HG03108 (cell line): ENCODE data around the gene TRAPPC10.

Experiments
- ATAC-seq: cut with Tn5 transposase; IDR thresholded peaks from one replicate; pipeline ENCODE4 v1.9.1; 2021; ENCODE audit warnings: moderate library complexity; ENCODE audit not compliant: unreplicated experiment

The TRAPPC10 gene

GRCh38 chr21:44003307-44003966 lies 8.7 kb upstream of the TRAPPC10 start:
- no peak for ATAC-seq

GRCh38 chr21:44005071-44005470 lies 7.0 kb upstream of the TRAPPC10 start:
- ATAC-seq: no peak

- no peak for ATAC-seq
These were observed 6.5 kb upstream of the TRAPPC10 start for GRCh38 chr21:44005593-44005992.

GRCh38 chr21:44006017-44006619 lies 6.0 kb upstream of the TRAPPC10 start:
- ATAC-seq: no peak

GRCh38 chr21:44006656-44007055 lies 5.5 kb upstream of the TRAPPC10 start:
- no peak for ATAC-seq

- no peak for ATAC-seq
These were observed 1.7 kb upstream of the TRAPPC10 start for GRCh38 chr21:44010429-44010828.

- ATAC-seq: no peak
These were observed 986 bp upstream of the TRAPPC10 start for GRCh38 chr21:44011123-44011522.

- ATAC-seq: peak; percentile 66
These were observed 618 bp downstream of the TRAPPC10 start for GRCh38 chr21:44012474-44013379.

GRCh38 chr21:44013380-44014088 lies 1.4 kb downstream of the TRAPPC10 start:
- ATAC-seq: no peak

GRCh38 chr21:44017601-44018000 lies 5.5 kb downstream of the TRAPPC10 start:
- no peak for ATAC-seq

GRCh38 chr21:44018127-44018526 lies 6.0 kb downstream of the TRAPPC10 start:
- ATAC-seq: no peak

GRCh38 chr21:44018813-44019567 lies 6.9 kb downstream of the TRAPPC10 start:
- ATAC-seq: no peak

- no peak for ATAC-seq
These were observed 7.5 kb downstream of the TRAPPC10 start for GRCh38 chr21:44019568-44019958.

- no peak for ATAC-seq
These were observed 8.4 kb downstream of the TRAPPC10 start for GRCh38 chr21:44020551-44020950.

GRCh38 chr21:44021064-44021463 lies 9.0 kb downstream of the TRAPPC10 start:
- no peak for ATAC-seq

- ATAC-seq: no peak
These were observed 12.1 kb downstream of the TRAPPC10 start for GRCh38 chr21:44024257-44024656.

GRCh38 chr21:44024887-44025353 lies 12.8 kb downstream of the TRAPPC10 start:
- no peak for ATAC-seq

- no peak for ATAC-seq
These were observed 15.6 kb downstream of the TRAPPC10 start for GRCh38 chr21:44027607-44028286.

- ATAC-seq: no peak
These were observed 16.2 kb downstream of the TRAPPC10 start for GRCh38 chr21:44028287-44028659.
